MM.1S (cell line): ENCODE data around the gene MSGN1.

Source experiments
- DNase-seq: peaks from one replicate; pipeline ENCODE4 v3.0.0-alpha.2; 2015
- H2AFZ ChIP-seq: fragments of 300-600 bp; sonication (generic); 2 replicates; pipeline ENCODE4 v1.6.0; 2016; ENCODE audit warnings: antibody characterized with exemption, low read length
- H3F3A ChIP-seq: fragments of 300-600 bp; sonication (generic); 2 replicates; pipeline ENCODE4 v1.6.1; 2016; ENCODE audit warnings: mild to moderate bottlenecking, antibody characterized with exemption, low read length, moderate library complexity, mixed read lengths; ENCODE audit not compliant: insufficient read depth
- H3K27ac ChIP-seq: fragments of 300-600 bp; sonication (generic); 2 replicates; pipeline ENCODE4 v1.5.1; 2016; ENCODE audit warnings: mild to moderate bottlenecking, low read length
- H3K27me3 ChIP-seq: fragments of 300-600 bp; sonication (generic); replicated peaks from 2 replicates; pipeline ENCODE4 v1.6.0; 2016; ENCODE audit warnings: low read length; ENCODE audit not compliant: insufficient read depth
- H3K36me3 ChIP-seq: fragments of 300-600 bp; sonication (generic); replicated peaks from 2 replicates; pipeline ENCODE4 v1.6.1; 2016; ENCODE audit warnings: mild to moderate bottlenecking, low read length, mixed read lengths; ENCODE audit not compliant: insufficient read depth
- H3K4me1 ChIP-seq: fragments of 300-600 bp; sonication (generic); 2 replicates; pipeline ENCODE4 v1.6.1; 2016; ENCODE audit warnings: low read length, mixed read lengths
- H3K4me2 ChIP-seq: fragments of 300-600 bp; sonication (generic); 2 replicates; pipeline ENCODE4 v1.6.0; 2016; ENCODE audit warnings: low read depth, low read length
- H3K4me3 ChIP-seq: fragments of 300-600 bp; sonication (generic); 2 replicates; pipeline ENCODE4 v1.5.1; 2016; ENCODE audit warnings: low read length, mixed read lengths
- H3K79me2 ChIP-seq: fragments of 300-600 bp; sonication (generic); 2 replicates; pipeline ENCODE4 v1.6.1; 2016; ENCODE audit warnings: mixed run types, low read length, mixed read lengths
- H3K9ac ChIP-seq: fragments of 300-600 bp; sonication (generic); 2 replicates; pipeline ENCODE4 v1.6.1; 2016; ENCODE audit warnings: low read length, mixed read lengths
- H3K9me2 ChIP-seq: fragments of 300-600 bp; sonication (generic); replicated peaks from 2 replicates; pipeline ENCODE4 v1.6.1; 2016; ENCODE audit warnings: mild to moderate bottlenecking, low read length, mixed read lengths; ENCODE audit not compliant: insufficient read depth
- H3K9me3 ChIP-seq: fragments of 300-600 bp; sonication (generic); replicated peaks from 2 replicates; pipeline ENCODE4 v1.6.1; 2016; ENCODE audit warnings: mild to moderate bottlenecking, low read length, mixed read lengths; ENCODE audit not compliant: insufficient read depth
- H4K20me1 ChIP-seq: fragments of 300-600 bp; sonication (generic); 2 replicates; pipeline ENCODE4 v1.6.1; 2016; ENCODE audit warnings: mild to moderate bottlenecking, low read length, moderate library complexity, mixed read lengths; ENCODE audit not compliant: insufficient read depth
- EZH2 ChIP-seq: fragments of 300-600 bp; sonication (generic); optimal IDR thresholded peaks from 2 replicates; pipeline ENCODE3; 2017; ENCODE audit warnings: low read depth, mild to moderate bottlenecking, antibody characterized with exemption, low read length, mixed read lengths
- EZH2phosphoT487 ChIP-seq: fragments of 300-600 bp; sonication (generic); IDR thresholded peaks from 2 replicates; pipeline ENCODE4 v1.6.1; 2018; ENCODE audit warnings: antibody characterized with exemption, low read length
- TF ChIP-seq, protein P1 (sequence below): fragments of 300-600 bp; sonication (generic); IDR thresholded peaks from 2 replicates; pipeline ENCODE4 v1.5.1; 2016; ENCODE audit warnings: antibody characterized with exemption, low read length, mixed read lengths

Gene MSGN1

DNA sequence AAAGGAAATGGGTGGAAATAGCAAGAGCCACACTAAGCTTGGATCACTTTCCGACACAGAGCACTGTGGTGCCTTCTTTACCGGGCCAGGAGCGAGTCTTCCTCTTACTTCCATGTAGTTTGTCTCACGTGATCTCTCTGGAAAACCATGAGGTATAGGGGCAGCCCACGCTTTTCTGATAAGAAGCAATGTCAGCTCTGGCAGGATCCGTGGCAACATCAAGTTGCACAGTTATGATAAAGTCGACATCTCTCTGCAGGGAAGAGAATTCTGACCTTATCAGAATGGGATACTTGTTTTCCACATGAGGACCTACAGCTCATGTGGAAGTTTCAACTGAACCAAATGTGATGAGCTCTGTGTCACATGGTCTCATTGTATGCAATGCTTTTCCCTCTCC lies 29.5 kb downstream of the MSGN1 start:
- Histone ChIP-seq H3K36me3 (no peaks in the 10 kb centered on the region), H3K9me2 (no peaks in the 10 kb centered on the region), H3K27ac (no peak overlapping the region), H3K4me2 (no peak overlapping the region), H3F3A (no peaks in the 10 kb centered on the region), H3K9me3 (no peaks in the 10 kb centered on the region), H2AFZ (no peak overlapping the region), H3K79me2 (no peaks in the 10 kb centered on the region), H3K9ac (no peak overlapping the region), H3K27me3 (no peaks in the 10 kb centered on the region), H4K20me1 (no peaks in the 10 kb centered on the region), H3K4me1 (no peaks in the 10 kb centered on the region), H3K4me3 (no peak overlapping the region)
- DNase-seq = no peak
- TF ChIP-seq, protein P1, sequence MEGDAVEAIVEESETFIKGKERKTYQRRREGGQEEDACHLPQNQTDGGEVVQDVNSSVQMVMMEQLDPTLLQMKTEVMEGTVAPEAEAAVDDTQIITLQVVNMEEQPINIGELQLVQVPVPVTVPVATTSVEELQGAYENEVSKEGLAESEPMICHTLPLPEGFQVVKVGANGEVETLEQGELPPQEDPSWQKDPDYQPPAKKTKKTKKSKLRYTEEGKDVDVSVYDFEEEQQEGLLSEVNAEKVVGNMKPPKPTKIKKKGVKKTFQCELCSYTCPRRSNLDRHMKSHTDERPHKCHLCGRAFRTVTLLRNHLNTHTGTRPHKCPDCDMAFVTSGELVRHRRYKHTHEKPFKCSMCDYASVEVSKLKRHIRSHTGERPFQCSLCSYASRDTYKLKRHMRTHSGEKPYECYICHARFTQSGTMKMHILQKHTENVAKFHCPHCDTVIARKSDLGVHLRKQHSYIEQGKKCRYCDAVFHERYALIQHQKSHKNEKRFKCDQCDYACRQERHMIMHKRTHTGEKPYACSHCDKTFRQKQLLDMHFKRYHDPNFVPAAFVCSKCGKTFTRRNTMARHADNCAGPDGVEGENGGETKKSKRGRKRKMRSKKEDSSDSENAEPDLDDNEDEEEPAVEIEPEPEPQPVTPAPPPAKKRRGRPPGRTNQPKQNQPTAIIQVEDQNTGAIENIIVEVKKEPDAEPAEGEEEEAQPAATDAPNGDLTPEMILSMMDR = no peak
- TF ChIP-seq EZH2 = no peak
- TF ChIP-seq EZH2phosphoT487 = no peak

DNA sequence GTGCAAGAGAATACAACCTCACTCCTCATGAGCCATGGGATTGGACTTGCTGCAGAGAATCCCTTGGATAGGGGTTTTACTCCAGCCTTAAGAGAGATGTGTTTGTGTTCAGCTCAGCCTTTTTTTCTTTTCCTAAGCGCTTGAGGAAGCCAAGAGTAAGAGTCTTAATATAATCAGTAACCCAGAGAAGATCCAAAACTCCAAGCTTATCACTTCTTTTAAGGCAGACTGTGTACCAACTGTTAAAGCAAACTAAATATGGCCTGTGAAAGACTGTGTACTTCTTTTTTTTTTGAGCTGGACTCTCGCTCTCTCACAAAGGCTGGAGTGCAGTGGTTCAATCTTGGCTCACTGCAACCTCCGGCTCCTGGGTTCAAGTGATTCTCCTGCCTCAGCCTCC lies 30.4 kb downstream of the MSGN1 start:
- no peak for TF ChIP-seq EZH2
- TF ChIP-seq, protein P1 = no peak
- TF ChIP-seq EZH2phosphoT487 = no peak
- no peak overlapping the region for H3K27ac ChIP-seq
- no peak overlapping the region for H3K4me3 ChIP-seq
- no peak overlapping the region for H3K9ac ChIP-seq
- no peak for DNase-seq
- H3K79me2 ChIP-seq = no peaks in the 10 kb centered on the region
- H2AFZ ChIP-seq = no peak overlapping the region
- no peaks in the 10 kb centered on the region for H3F3A ChIP-seq
- no peaks in the 10 kb centered on the region for H3K27me3 ChIP-seq
- H3K9me3 ChIP-seq = no peaks in the 10 kb centered on the region
- no peaks in the 10 kb centered on the region for H4K20me1 ChIP-seq
- no peaks in the 10 kb centered on the region for H3K4me1 ChIP-seq
- no peaks in the 10 kb centered on the region for H3K9me2 ChIP-seq
- no peaks in the 10 kb centered on the region for H3K36me3 ChIP-seq
- H3K4me2 ChIP-seq = no peak overlapping the region

DNA sequence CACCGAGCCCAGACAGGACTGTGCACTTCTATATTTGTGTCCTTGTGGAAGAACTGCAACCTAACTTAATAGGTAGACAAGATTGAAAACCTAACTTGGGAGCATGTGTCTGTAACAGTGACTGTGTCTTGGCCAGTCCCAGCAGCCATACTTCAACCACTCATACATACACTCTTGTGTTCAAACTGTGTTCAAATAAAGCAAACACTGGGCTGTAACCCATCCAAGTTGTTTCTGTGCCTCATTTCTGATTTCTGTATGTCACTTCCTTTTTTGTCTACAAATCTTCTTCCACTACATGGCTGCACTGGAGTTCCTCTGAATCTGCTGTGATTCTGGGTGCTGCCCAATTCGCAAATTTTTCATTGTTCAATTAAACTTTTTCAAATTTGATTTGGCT lies 31.0 kb downstream of the MSGN1 start:
- no peaks in the 10 kb centered on the region for H3K4me1 ChIP-seq
- no peaks in the 10 kb centered on the region for H3K36me3 ChIP-seq
- no peaks in the 10 kb centered on the region for H3K9me3 ChIP-seq
- H3K4me3 ChIP-seq = no peak overlapping the region
- DNase-seq = no peak
- no peak overlapping the region for H3K27ac ChIP-seq
- H3K9ac ChIP-seq = no peak overlapping the region
- no peak overlapping the region for H2AFZ ChIP-seq
- no peaks in the 10 kb centered on the region for H3K9me2 ChIP-seq
- TF ChIP-seq EZH2phosphoT487 (no peak), EZH2 (no peak)
- TF ChIP-seq, protein P1 = no peak
- no peak overlapping the region for H3K4me2 ChIP-seq
- H4K20me1 ChIP-seq = no peaks in the 10 kb centered on the region
- no peaks in the 10 kb centered on the region for H3K27me3 ChIP-seq
- H3K79me2 ChIP-seq = no peaks in the 10 kb centered on the region
- H3F3A ChIP-seq = no peaks in the 10 kb centered on the region
